Neural cell (in vitro differentiated cells): Measurements from ENCODE around the gene DIMT1. TPM values are rescaled to one million over a fixed set of nuclear protein-coding genes. Genes with fewer than 3 reads are reported as not detected.

ENCODE experiments used
- H2AFZ ChIP-seq: fragments of 200-600, 300-800 bp; sonication (generic), shearing (Covaris generic); 2 replicates; pipeline ENCODE4 v1.6.0; 2014; ENCODE audit warnings: low read depth, mild to moderate bottlenecking, antibody characterized with exemption, low read length, moderate library complexity
- H3F3A ChIP-seq: fragments of 200-600 bp; shearing (Covaris generic); 2 replicates; pipeline ENCODE4 v1.6.1; 2016; ENCODE audit warnings: mild to moderate bottlenecking, moderate library complexity, mixed read lengths, antibody characterized with exemption, low read length; ENCODE audit not compliant: insufficient read depth, poor library complexity, severe bottlenecking
- H3K27ac ChIP-seq: fragments of 200-600, 300-800 bp; sonication (generic), shearing (Covaris generic); 2 replicates; pipeline ENCODE4 v1.5.1; 2014; ENCODE audit warnings: mild to moderate bottlenecking, low read length, moderate library complexity
- H3K27me3 ChIP-seq: fragments of 300-800, 200-600 bp; sonication (generic), shearing (Covaris generic); 2 replicates; pipeline ENCODE4 v1.6.0; 2014; ENCODE audit warnings: mild to moderate bottlenecking, low read depth, low read length, moderate library complexity; ENCODE audit not compliant: insufficient read depth
- H3K36me3 ChIP-seq: fragments of 300-800, 200-600 bp; sonication (generic), shearing (Covaris generic); 2 replicates; pipeline ENCODE4 v1.5.1; 2014; ENCODE audit warnings: mild to moderate bottlenecking, antibody characterized with exemption, low read length, moderate library complexity; ENCODE audit not compliant: insufficient read depth
- H3K4me2 ChIP-seq: fragments of 300-800, 200-600 bp; sonication (generic), shearing (Covaris generic); 2 replicates; pipeline ENCODE4 v1.6.0; 2014; ENCODE audit warnings: mild to moderate bottlenecking, low read length
- H3K4me3 ChIP-seq: fragments of 300-800, 200-600 bp; sonication (generic), shearing (Covaris generic); 2 replicates; pipeline ENCODE4 v1.5.1; 2014; ENCODE audit warnings: mild to moderate bottlenecking, low read length, moderate library complexity
- H3K79me2 ChIP-seq: fragments of 200-600 bp; shearing (Covaris generic); replicated peaks from 2 replicates; pipeline ENCODE4 v1.6.0; 2014; ENCODE audit warnings: mild to moderate bottlenecking, low read length, moderate library complexity; ENCODE audit not compliant: insufficient read depth
- H3K9ac ChIP-seq: fragments of 300-800, 200-600 bp; sonication (generic), shearing (Covaris generic); 2 replicates; pipeline ENCODE4 v1.6.1; 2016; ENCODE audit warnings: mild to moderate bottlenecking, low read length, mixed read lengths
- H3K9me2 ChIP-seq: fragments of 200-600 bp; shearing (Covaris generic); 2 replicates; pipeline ENCODE4 v1.6.1; 2016; ENCODE audit warnings: mild to moderate bottlenecking, low read length, mixed read lengths; ENCODE audit not compliant: insufficient read depth
- H3K9me3 ChIP-seq: fragments of 200-600, 300-800 bp; sonication (generic), shearing (Covaris generic); 2 replicates; pipeline ENCODE4 v1.6.1; 2016; ENCODE audit warnings: mild to moderate bottlenecking, mixed run types, low read length, moderate library complexity, mixed read lengths
- H4K20me1 ChIP-seq: fragments of 200-600 bp; shearing (Covaris generic); 2 replicates; pipeline ENCODE4 v1.6.1; 2016; ENCODE audit warnings: mild to moderate bottlenecking, mixed run types; ENCODE audit not compliant: insufficient read depth
- CTCF ChIP-seq: fragments of 450-650 bp; IDR thresholded peaks from 2 replicates; pipeline ENCODE4 v1.5.1; 2014; ENCODE audit warnings: antibody characterized with exemption, mild to moderate bottlenecking, moderate library complexity; ENCODE audit not compliant: poor library complexity, severe bottlenecking
- EP300 ChIP-seq: fragments of 450-650 bp; conservative IDR thresholded peaks from 2 replicates; pipeline ENCODE4 v1.6.1; 2014; ENCODE audit warnings: antibody characterized with exemption, mild to moderate bottlenecking, moderate library complexity; ENCODE audit not compliant: poor library complexity, severe bottlenecking
- EZH2 ChIP-seq: fragments of 200-600, 300-800 bp; shearing (Covaris generic), sonication (generic); IDR thresholded peaks from 2 replicates; pipeline ENCODE4 v1.6.1; 2014; ENCODE audit warnings: antibody characterized with exemption, low read length, borderline replicate concordance, mild to moderate bottlenecking; ENCODE audit not compliant: insufficient read depth, poor library complexity, severe bottlenecking
- MXI1 ChIP-seq: fragments of 450-650 bp; conservative IDR thresholded peaks from 2 replicates; pipeline ENCODE4 v1.6.1; 2014; ENCODE audit warnings: antibody characterized with exemption, mild to moderate bottlenecking; ENCODE audit not compliant: poor library complexity, severe bottlenecking
- POLR2AphosphoS5 ChIP-seq: IDR thresholded peaks from 2 replicates; pipeline ENCODE4 v1.6.1; 2012
- RAD21 ChIP-seq: fragments of 450-650 bp; conservative IDR thresholded peaks from 2 replicates; pipeline ENCODE4 v1.6.1; 2014; ENCODE audit warnings: antibody characterized with exemption, mild to moderate bottlenecking, moderate library complexity
- REST ChIP-seq: IDR thresholded peaks from 2 replicates; pipeline ENCODE4 v1.6.1; 2012; ENCODE audit warnings: borderline replicate concordance
- SMC3 ChIP-seq: fragments of 450-650 bp; conservative IDR thresholded peaks from 2 replicates; pipeline ENCODE4 v1.6.1; 2014; ENCODE audit warnings: antibody characterized with exemption, mild to moderate bottlenecking, moderate library complexity; ENCODE audit not compliant: poor library complexity
- TAF1 ChIP-seq: IDR thresholded peaks from 2 replicates; pipeline ENCODE4 v1.6.1; 2012; ENCODE audit warnings: low read depth
- polyA plus RNA-seq: library from polyadenylated mRNA; depleted of rRNA; stranded (reverse); fragments of >200 nt; gene quantifications from 2 replicates; pipeline ENCODE4 v1.2.3, GENCODE V29; 2014

DIMT1 gene
- polyA plus RNA-seq, 1 donor from 2014 or later: 15.2 TPM

DNA sequence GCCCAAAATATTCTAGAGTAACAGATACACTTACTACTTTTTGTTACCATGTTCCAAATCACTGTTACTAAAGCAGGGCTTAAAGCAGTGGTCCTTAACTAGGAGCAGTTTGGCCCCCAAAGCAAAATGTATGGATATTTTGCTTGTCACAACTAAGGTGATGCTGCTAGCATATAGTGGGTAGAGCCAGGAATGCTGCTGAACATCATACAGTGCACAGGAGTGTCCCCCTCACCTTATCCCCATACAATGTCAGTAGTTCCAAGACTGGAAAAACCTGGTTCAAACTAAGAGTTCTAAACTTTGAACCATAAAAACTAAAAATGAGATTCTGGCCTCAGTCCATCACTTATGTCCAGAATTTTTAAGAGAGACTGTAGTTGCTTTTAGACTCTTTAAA is 28.1 kb downstream of the DIMT1 start:
- peaks cover 26% of the 10 kb centered on the region for H3K36me3 ChIP-seq
- H3K27me3 ChIP-seq: no peaks in the 10 kb centered on the region
- TF ChIP-seq POLR2AphosphoS5 (no peak), REST (no peak), CTCF (no peak), RAD21 (no peak), TAF1 (no peak), EZH2 (no peak), MXI1 (no peak), EP300 (no peak), SMC3 (no peak)
- H3K4me3 ChIP-seq: no peak overlapping the region
- no peak overlapping the region for H3K9ac ChIP-seq
- H3K27ac ChIP-seq: no peak overlapping the region
- no peaks in the 10 kb centered on the region for H4K20me1 ChIP-seq
- no peak overlapping the region for H3K4me2 ChIP-seq
- no peaks in the 10 kb centered on the region for H3K9me2 ChIP-seq
- no peaks in the 10 kb centered on the region for H3K9me3 ChIP-seq
- no peak overlapping the region for H2AFZ ChIP-seq
- H3K79me2 ChIP-seq: no peaks in the 10 kb centered on the region
- no peaks in the 10 kb centered on the region for H3F3A ChIP-seq

DNA sequence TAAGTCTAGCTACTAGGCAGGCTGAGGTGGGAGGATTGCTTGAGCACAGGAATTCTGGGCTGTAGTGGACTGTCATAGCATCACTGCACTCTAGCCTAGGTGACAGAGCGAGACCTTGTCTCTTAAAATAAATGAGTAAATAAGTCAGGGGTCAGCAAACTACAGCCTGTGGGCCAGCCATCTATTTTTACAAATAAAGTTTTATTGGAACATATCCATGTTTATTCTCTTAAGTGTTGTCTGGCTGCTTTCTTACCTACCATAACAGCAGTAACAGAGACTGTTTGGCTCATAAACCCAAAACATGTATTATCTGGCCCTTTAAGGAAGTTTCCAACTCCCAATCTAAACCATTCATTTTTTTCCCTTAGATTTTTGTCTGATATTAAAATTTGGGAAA is 29.6 kb downstream of the DIMT1 start:
- Histone ChIP-seq H3K27ac (no peak overlapping the region), H3K9me2 (no peaks in the 10 kb centered on the region), H3K9me3 (no peaks in the 10 kb centered on the region), H4K20me1 (no peaks in the 10 kb centered on the region), H3K79me2 (no peaks in the 10 kb centered on the region), H3K27me3 (no peaks in the 10 kb centered on the region), H3K36me3 (peaks cover 25% of the 10 kb centered on the region), H3K9ac (no peak overlapping the region), H3F3A (no peaks in the 10 kb centered on the region), H3K4me3 (no peak overlapping the region), H3K4me2 (no peak overlapping the region), H2AFZ (no peak overlapping the region)
- no peak for TF ChIP-seq EP300
- no peak for TF ChIP-seq MXI1
- no peak for TF ChIP-seq EZH2
- no peak for TF ChIP-seq SMC3
- no peak for TF ChIP-seq REST
- TF ChIP-seq RAD21: no peak
- no peak for TF ChIP-seq CTCF
- no peak for TF ChIP-seq TAF1
- no peak for TF ChIP-seq POLR2AphosphoS5
